Sciatic nerve (tissue), 2 donors: ENCODE data around the gene ACSS1. TPM values are rescaled to one million over a fixed set of nuclear protein-coding genes. Genes with fewer than 3 reads are reported as not detected.

Experiments
- ATAC-seq: fragments of 200-7000 bp; cut with Tn5 transposase; one replicate; pipeline ENCODE4 v1.9.1; 2020; ENCODE audit warnings: mild to moderate bottlenecking, moderate library complexity
- DNase-seq: peaks from one replicate; pipeline ENCODE4 v3.0.0-alpha.2; 2020; ENCODE audit warnings: low spot score
- intact Hi-C: fragments of 100-400 bp; cut with DNase I; formaldehyde crosslinking; loops from one replicate; pipeline ENCODE4 v1.14.2; 2022
- total RNA-seq: library from RNA; stranded (reverse); fragmentation: NEBNext Ultra II Directional; extraction: Animal tissue kit (Norgen Biotek cat#: 25700); gene quantifications from one replicate; pipeline ENCODE4 v1.2.1, GENCODE V29; 2021
- donor health status: DM: no; HTN: no; CAD: no.
- donor health status: DM: no; HTN: no; CAD: no.

The ACSS1 gene
- total RNA-seq, 1 donor from 2014 or later = 27.4 TPM

- peak; percentile 39 for DNase-seq
- intact Hi-C loops = no loop called here
These were observed 99.2 kb downstream of the ACSS1 start for GRCh38 chr20:24958506-24959385.

DNA sequence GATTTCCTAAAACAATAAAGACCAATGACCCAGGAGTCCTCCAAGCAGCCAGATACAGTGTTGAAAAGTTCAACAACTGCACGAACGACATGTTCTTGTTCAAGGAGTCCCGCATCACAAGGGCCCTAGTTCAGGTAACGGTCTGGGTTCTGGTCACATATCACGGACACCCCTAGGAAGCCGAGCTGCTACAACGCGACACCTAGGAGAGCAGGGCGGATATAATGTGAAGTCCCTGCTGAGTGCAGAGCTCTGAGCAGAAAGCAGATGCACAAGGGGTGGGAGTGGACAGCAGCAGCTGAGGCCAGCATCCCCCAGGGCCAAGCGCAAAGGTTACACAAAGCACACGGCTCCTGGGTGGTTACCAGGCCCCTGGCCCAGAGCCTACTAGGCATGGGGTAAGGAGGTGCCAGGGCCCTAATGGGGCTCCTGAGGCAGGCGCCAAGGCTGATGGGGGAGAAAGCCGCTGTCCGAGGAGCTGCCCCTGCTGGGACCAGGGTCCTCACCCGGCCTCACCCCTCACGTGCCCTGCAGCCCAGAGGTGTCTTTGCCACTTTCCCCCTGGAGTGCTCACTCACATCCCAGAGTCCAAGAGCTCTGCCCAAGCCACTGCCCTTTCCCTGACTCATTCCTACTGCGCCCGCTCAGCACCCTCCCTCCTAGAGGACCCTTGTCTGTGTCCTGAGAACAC is 100.5 kb downstream of the ACSS1 start:
- ATAC-seq (no peak), DNase-seq (peak; percentile 52)
- intact Hi-C loops = no loop called here

More at GRCh38 chr20:24958506-24959385, 99.2 kb downstream of the ACSS1 start:
- ATAC-seq = no peak

Other genes with a start within 250 kb of the ACSS1 start
- gene CST7, start 108.9 kb downstream of the ACSS1 start, total RNA-seq = 6.7 TPM
- gene APMAP, start 65.4 kb downstream of the ACSS1 start, total RNA-seq = 47.3 TPM
- not detected for gene VSX1, start 24.0 kb upstream of the ACSS1 start, total RNA-seq
- 59.3 TPM for gene ENTPD6, start 137.6 kb upstream of the ACSS1 start, total RNA-seq
- 37.9 TPM for gene PYGB, start 189.9 kb upstream of the ACSS1 start, total RNA-seq